Measurements from ENCODE around the gene ZDHHC12.

- TF ChIP-seq CTCF (IDR thresholded peaks at IDR 0.05; ENCODE audit: extremely low read depth in 1 of 2, insufficient read depth in 1 of 2, low read depth in 1 of 2, low read length in 2 of 2) = no peak
- TF ChIP-seq POLR2A (IDR thresholded peaks at IDR 0.05; ENCODE audit: low read depth, low read length) = no peak
- no peak for TF ChIP-seq MAX (IDR thresholded peaks at IDR 0.05; ENCODE audit: insufficient read depth, insufficient read length)
Observed at GRCh38 chr9:128684065-128684324, 39.9 kb downstream of the ZDHHC12 start.
